Adrenal gland (tissue), 12 donors: ENCODE measurements around the gene CUL4A. TPM values are rescaled to one million over a fixed set of nuclear protein-coding genes. Genes with fewer than 3 reads are reported as not detected.
A peak's percentile ranks its signal among the peaks of the same experiment; 100 is the strongest.

ENCODE experiments used
- DNase-seq, 7 donors: peaks; one replicate each; pipeline ENCODE4 v3.0.0-alpha.2; 2019 to 2020
- H3K27ac ChIP-seq, 5 donors: fragments of 200-600 bp; sonication (generic) in 4 of 5; 1 replicate in 3 of 5; 2 replicates in 2 of 5; pipeline versions ENCODE4 v1.5.1 to v1.8.0; 2016 to 2020; ENCODE audit warnings: mild to moderate bottlenecking in 1 of 5
- H3K27me3 ChIP-seq: fragments of 200-600 bp; 2 replicates; pipeline ENCODE4 v1.8.0; 2021
- H3K36me3 ChIP-seq, 2 donors: fragments of 200-600 bp; replicated peaks in 1 of 2; 1 replicate in 1 of 2; 2 replicates in 1 of 2; pipeline versions ENCODE4 v1.5.1 to v1.8.0; 2018 to 2022
- H3K4me1 ChIP-seq, 2 donors: fragments of 200-600 bp; replicated peaks in 1 of 2; 1 replicate in 1 of 2; 2 replicates in 1 of 2; pipeline versions ENCODE4 v1.5.1 to v1.8.0; 2018 to 2021
- H3K4me3 ChIP-seq, 4 donors: fragments of 200-600 bp; sonication (generic) in 3 of 4; one replicate each; pipeline ENCODE4 v1.5.1; 2016 to 2018
- H3K9me3 ChIP-seq, 3 donors: fragments of 200-600 bp; sonication (generic) in 1 of 3; replicated peaks in 1 of 3; 1 replicate in 2 of 3; 2 replicates in 1 of 3; pipeline versions ENCODE4 v1.5.1 to v1.8.0; 2016 to 2021
- POLR2A ChIP-seq, 2 donors: fragments of 450-650 bp; IDR thresholded peaks; one replicate each; pipeline ENCODE4 v1.6.1; 2017; ENCODE audit warnings: antibody characterized with exemption in 2 of 2, mild to moderate bottlenecking in 2 of 2, moderate library complexity in 1 of 2
- WGBS, 4 donors: extraction: QIAGEN DNeasy Blood & Tissue Kit in 2 of 4; methylation state at CpG; one replicate each; pipeline versions ENCODE4 v1.1.5 to v1.1.7; 2013 to 2017; 5-methylcytosine and 5-hydroxymethylcytosine counted together
- intact Hi-C, 2 donors: fragments of 100-400 bp; cut with DNase I; formaldehyde crosslinking; loops; one replicate each; pipeline versions ENCODE4 v1.14.1 to v1.15.0; 2022 to 2023
- polyA plus RNA-seq, 3 donors: library from polyadenylated mRNA; stranded (reverse); fragments of 200-250 nt in 2 of 3; fragments of 350-450 nt in 1 of 3; fragmentation: Illumina TruSeq in 1 of 3; extraction: RNeasy Lipid Tissue Mini Kit (QIAGEN cat#74804) in 1 of 3; gene quantifications; one replicate each; pipeline ENCODE4 v1.2.3, GENCODE V29; 2013 to 2014
- total RNA-seq, 9 donors: library from RNA; depleted of rRNA in 4 of 9; stranded (reverse); fragments of >200 nt in 4 of 9; fragments of 120-200 nt in 1 of 9; fragmentation: NEBNext Ultra II Directional in 1 of 9; extraction: Animal tissue kit (Norgen Biotek cat#: 25700) in 1 of 9; gene quantifications; one replicate each; pipeline versions ENCODE4 v1.1.0 to v1.2.4, GENCODE V29; 2013 to 2023
- TF ChIP-seq, protein P1 (sequence below), 6 experiments: fragments of 450-650 bp in 4 of 6; fragments of 200-600 bp in 2 of 6; sonication (generic) in 1 of 6; IDR thresholded peaks; 1 replicate in 5 of 6; 2 replicates in 1 of 6; pipeline versions ENCODE4 v1.5.1 to v1.8.0; 2016 to 2021; ENCODE audit warnings: antibody characterized with exemption in 6 of 6, mild to moderate bottlenecking in 2 of 6, moderate library complexity in 1 of 6
- donor health status: healthy with polysubstance abuse.
- donor health status: Bipolar disorder and iron deficiency.
- donor health status: DM: yes; HTN: yes; CAD: no.
- donor health status: DM: no; HTN: no; CAD: no.
- donor health status: DM: no; HTN: no; CAD: no.
- donor health status: DM: yes; HTN: yes; CAD: no.

Gene CUL4A
- total and polyA plus RNA-seq, 12 donors = 27.6 to 90.4 (median 58.7) TPM

DNA sequence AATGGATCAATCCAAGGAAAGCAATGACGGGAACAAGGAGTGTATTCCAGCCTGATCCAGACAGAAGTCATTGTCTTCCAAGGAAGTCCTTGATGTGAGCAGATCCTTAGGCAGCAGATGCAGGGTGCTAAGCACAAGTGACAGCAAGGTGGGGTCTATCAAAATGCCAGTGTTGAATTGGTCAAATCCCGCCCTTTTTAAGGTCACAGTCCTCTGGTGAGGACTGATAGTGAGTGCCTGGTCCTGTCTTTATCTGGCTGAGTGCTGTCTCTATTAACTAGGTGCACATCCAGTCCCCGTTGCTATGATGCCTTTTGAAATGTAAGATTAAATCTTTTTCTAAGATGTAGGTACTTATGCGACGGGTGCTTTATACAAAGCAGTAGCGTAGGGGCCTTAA lies 86.4 kb downstream of the CUL4A start:
- no peaks in the 10 kb centered on the region for H3K9me3 ChIP-seq
- H3K27me3 ChIP-seq = no peaks in the 10 kb centered on the region
- intact Hi-C loops = no loop called here
- H3K36me3 ChIP-seq = no peaks in the 10 kb centered on the region
- TF ChIP-seq, protein P1, sequence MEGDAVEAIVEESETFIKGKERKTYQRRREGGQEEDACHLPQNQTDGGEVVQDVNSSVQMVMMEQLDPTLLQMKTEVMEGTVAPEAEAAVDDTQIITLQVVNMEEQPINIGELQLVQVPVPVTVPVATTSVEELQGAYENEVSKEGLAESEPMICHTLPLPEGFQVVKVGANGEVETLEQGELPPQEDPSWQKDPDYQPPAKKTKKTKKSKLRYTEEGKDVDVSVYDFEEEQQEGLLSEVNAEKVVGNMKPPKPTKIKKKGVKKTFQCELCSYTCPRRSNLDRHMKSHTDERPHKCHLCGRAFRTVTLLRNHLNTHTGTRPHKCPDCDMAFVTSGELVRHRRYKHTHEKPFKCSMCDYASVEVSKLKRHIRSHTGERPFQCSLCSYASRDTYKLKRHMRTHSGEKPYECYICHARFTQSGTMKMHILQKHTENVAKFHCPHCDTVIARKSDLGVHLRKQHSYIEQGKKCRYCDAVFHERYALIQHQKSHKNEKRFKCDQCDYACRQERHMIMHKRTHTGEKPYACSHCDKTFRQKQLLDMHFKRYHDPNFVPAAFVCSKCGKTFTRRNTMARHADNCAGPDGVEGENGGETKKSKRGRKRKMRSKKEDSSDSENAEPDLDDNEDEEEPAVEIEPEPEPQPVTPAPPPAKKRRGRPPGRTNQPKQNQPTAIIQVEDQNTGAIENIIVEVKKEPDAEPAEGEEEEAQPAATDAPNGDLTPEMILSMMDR (IDR thresholded peaks at IDR 0.05) = no peak
- no peak for TF ChIP-seq POLR2A (IDR thresholded peaks at IDR 0.05)
- no peak for DNase-seq
- 84 to 96% (median 91%) methylated on average over 6 of the region's 6 CpGs for WGBS, 4 donors
- no peak overlapping the region for H3K27ac ChIP-seq
- H3K4me1 ChIP-seq = peaks cover 25 to 32% of the 10 kb centered on the region in 2 donors
- H3K4me3 ChIP-seq = no peak overlapping the region

DNA sequence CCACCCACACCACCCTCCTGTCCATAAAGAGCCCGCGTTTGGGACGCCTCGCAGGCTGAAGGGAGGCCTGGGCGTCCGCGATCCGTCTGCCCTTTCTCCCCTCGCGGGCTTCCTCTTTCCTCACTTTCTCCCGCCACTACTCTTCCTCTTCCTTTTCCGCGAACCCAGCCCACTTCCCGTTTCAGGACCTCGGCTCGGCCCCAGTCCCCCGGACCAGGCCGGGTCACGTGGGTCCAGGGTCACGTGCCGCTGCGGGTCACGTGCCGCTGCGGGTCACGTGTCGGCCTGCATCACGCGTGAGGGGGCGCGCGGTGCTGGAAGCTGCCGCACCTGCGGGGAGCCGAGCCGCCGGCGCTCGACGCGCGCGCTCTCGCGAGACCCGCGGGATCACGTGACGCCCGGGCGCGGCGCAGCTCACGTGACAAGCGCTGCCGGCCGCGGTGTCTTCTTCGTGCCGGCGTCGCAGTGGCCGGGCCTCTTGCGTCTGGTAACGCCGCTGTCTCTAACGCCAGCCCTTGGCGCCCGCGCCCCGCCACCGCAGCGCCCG lies 87.5 kb downstream of the CUL4A start, which contains the start of gene LAMP1:
Gene LAMP1 (plus strand): TSS at position 417 of the 547 bp plus-strand sequence. CDS start 196 bp downstream, outside the sequence.
- H3K27ac ChIP-seq = peak within 1 kb of the TSS; percentile 54 to 98 (median 88)
- DNase-seq = peak; percentile 95 to 100 (median 98)
- H3K9me3 ChIP-seq = no peaks in the 10 kb centered on the region
- H3K27me3 ChIP-seq = no peaks in the 10 kb centered on the region
- intact Hi-C loops = no loop called here
- 0 to 2% (median 0%) methylated on average over 18 to 74 of the region's 74 CpGs for WGBS, 4 donors
- H3K4me3 ChIP-seq = peak within 1 kb of the TSS; percentile 9 to 98 (median 44)
- H3K4me1 ChIP-seq = peaks cover 24 to 32% of the 10 kb centered on the region in 2 donors
- TF ChIP-seq, protein P1 (IDR thresholded peaks at IDR 0.05) = peak in 1 of 6 experiments; percentile 35
- TF ChIP-seq POLR2A (IDR thresholded peaks at IDR 0.05) = peak; percentile 83 to 86
- H3K36me3 ChIP-seq = no peaks in the 10 kb centered on the region

DNA sequence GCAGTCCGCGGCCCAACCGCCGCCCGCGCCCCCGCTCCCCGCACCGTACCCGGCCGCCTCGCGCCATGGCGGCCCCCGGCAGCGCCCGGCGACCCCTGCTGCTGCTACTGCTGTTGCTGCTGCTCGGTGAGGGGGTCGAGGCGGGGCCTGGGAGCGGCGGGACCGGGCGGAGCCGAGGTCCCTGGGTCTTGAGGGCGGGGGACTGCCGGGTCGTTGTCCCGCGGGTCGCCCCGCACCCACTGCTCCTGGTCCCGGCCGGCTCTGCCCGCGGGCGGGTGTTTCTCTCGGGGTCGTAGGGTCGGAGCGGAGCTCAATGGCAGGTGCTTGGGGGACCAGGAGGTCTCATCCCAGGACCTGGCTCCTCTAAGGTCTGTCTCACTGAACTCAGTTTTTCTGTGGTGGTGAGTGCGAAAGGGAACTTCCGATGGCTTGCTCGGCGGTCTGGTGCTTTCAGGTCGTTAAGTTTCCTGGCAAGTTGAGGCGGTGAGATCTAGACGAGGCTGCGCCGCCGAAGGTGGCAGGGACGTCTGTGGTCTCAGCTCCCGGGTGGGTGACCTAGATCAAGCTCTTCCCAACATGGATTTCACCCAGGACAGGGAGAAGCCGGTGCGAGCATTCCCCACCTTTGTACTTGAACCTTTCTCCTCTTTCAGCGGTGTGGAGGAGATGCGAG lies 88.1 kb downstream of the CUL4A start:
- 0 to 1% (median 1%) methylated on average over 15 to 58 of the region's 58 CpGs for WGBS, 4 donors
- Histone ChIP-seq H3K4me1 (peaks cover 21 to 33% of the 10 kb centered on the region in 2 donors), H3K27me3 (no peaks in the 10 kb centered on the region), H3K27ac (peak overlapping the region; percentile 54 to 98 (median 88)), H3K4me3 (peak overlapping the region; percentile 9 to 98 (median 44)), H3K9me3 (no peaks in the 10 kb centered on the region), H3K36me3 (no peaks in the 10 kb centered on the region)
- intact Hi-C loops = no loop called here
- DNase-seq = peak in 3 of 7 donors; percentile 31 to 45 (median 41)
- TF ChIP-seq POLR2A (IDR thresholded peaks at IDR 0.05) = no peak
- TF ChIP-seq, protein P1 (IDR thresholded peaks at IDR 0.05) = no peak

DNA sequence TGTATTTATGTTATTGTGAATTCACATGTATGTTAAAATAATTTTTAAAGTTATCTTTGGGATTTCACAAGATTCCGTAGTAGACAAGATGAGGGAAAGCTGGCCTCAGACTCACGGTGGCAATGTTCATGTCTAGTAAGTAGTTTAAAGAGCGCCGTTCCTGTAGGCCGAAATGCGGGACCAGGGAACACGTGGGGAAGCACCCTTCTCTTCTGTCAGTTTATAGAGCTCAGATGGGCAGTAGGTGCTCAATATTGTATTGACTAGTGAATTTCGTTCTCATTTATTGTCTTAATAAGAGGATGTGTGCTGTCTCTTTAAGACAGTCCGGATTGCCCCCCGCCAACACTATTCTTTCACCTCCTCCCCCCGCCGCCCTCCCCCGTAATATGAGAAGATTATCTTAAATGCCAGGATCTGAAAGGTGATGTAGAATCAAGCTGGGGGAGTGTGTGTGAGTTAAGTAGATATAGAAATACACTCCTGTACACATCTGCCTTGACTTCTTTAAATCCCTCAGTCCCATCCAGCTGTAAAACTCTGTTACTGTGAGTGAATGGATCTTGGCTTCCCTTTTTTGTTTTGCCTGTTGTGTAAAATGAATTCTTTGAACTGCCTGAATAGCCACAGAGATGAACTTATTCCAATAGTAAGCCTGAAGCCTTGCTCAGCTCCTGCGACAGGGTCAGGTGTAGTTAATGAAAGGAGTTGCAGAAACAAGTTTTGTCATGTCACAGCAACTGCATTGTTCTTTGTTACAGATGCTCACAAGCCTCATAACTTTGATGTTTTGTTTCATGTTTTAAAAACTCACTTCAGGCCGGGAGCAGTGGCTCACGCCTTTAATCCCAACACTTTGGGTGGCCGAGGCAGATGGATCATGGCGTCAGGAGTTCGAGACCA lies 88.9 kb downstream of the CUL4A start:
- TF ChIP-seq, protein P1 (IDR thresholded peaks at IDR 0.05) = no peak
- no peak for TF ChIP-seq POLR2A (IDR thresholded peaks at IDR 0.05)
- intact Hi-C loops = no loop called here
- peak overlapping the region in 4 of 5 donors; percentile 73 to 98 (median 90) for H3K27ac ChIP-seq
- no peaks in the 10 kb centered on the region for H3K9me3 ChIP-seq
- H3K4me3 ChIP-seq = peak overlapping the region in 3 of 4 donors; percentile 32 to 98 (median 56)
- no peaks in the 10 kb centered on the region for H3K27me3 ChIP-seq
- H3K4me1 ChIP-seq = peaks cover 21 to 41% of the 10 kb centered on the region in 2 donors
- peak in 1 of 7 donors; percentile 15 for DNase-seq
- 32 to 35% (median 33%) methylated on average over 19 of the region's 19 CpGs for WGBS, 4 donors
- H3K36me3 ChIP-seq = no peaks in the 10 kb centered on the region
